ENCODE measurements around the gene JOSD1.

The JOSD1 gene

GRCh38 chr22:38710866-38711265 is 10.1 kb upstream of the JOSD1 start:
- DNase-seq: no peak

GRCh38 chr22:38710351-38710750 is 9.6 kb upstream of the JOSD1 start:
- no peak for DNase-seq

- no peak for DNase-seq
These were observed 8.6 kb upstream of the JOSD1 start for GRCh38 chr22:38709306-38709705.

GRCh38 chr22:38707984-38708383 is 7.2 kb upstream of the JOSD1 start:
- DNase-seq: no peak

- DNase-seq: peak; percentile 39
These were observed 6.6 kb upstream of the JOSD1 start for GRCh38 chr22:38707346-38707745.

- peak; percentile 27 for DNase-seq
These were observed 6.1 kb upstream of the JOSD1 start for GRCh38 chr22:38706901-38707195.

GRCh38 chr22:38706101-38706900 is 5.6 kb upstream of the JOSD1 start:
- peak; percentile 75 for DNase-seq

- DNase-seq: peak; percentile 100
These were observed 4.7 kb upstream of the JOSD1 start, which contains the start of gene GTPBP1 for GRCh38 chr22:38705235-38706100. Gene GTPBP1 (plus strand): TSS chr22:38705944. CDS start chr22:38705956, 12 bp downstream.

GRCh38 chr22:38704654-38705234 is 4.0 kb upstream of the JOSD1 start:
- peak; percentile 21 for DNase-seq

GRCh38 chr22:38700270-38700788 is 414 bp downstream of the JOSD1 start:
- peak; percentile 88 for DNase-seq

GRCh38 chr22:38699784-38700183 is 959 bp downstream of the JOSD1 start:
- DNase-seq: no peak

GRCh38 chr22:38699143-38699542 is 1.6 kb downstream of the JOSD1 start:
- no peak for DNase-seq

- no peak for DNase-seq
These were observed 2.2 kb downstream of the JOSD1 start for GRCh38 chr22:38698407-38699094.

- no peak for DNase-seq
These were observed 3.2 kb downstream of the JOSD1 start for GRCh38 chr22:38697425-38698089.

- DNase-seq: peak; percentile 75
These were observed 3.9 kb downstream of the JOSD1 start for GRCh38 chr22:38696606-38697424.

- DNase-seq: peak; percentile 63
These were observed 5.8 kb downstream of the JOSD1 start for GRCh38 chr22:38694940-38695339.

GRCh38 chr22:38694049-38694448 is 6.7 kb downstream of the JOSD1 start:
- DNase-seq: no peak

GRCh38 chr22:38689651-38690050 is 11.1 kb downstream of the JOSD1 start:
- DNase-seq: no peak

GRCh38 chr22:38685761-38686160 is 15.0 kb downstream of the JOSD1 start:
- DNase-seq: no peak

- DNase-seq: no peak
These were observed 15.8 kb downstream of the JOSD1 start for GRCh38 chr22:38684895-38685294.

Data from suppressor macrophage treated with lipopolysaccharide for 4 hours (primary cell).